Parietal lobe (tissue), 1 donor: ENCODE results near the gene MFGE8. TPM values are rescaled to one million over a fixed set of nuclear protein-coding genes. Genes with fewer than 3 reads are reported as not detected.

Experiments used
- total RNA-seq: library from RNA; depleted of rRNA; stranded (reverse); fragments of >200 nt; gene quantifications from one replicate; pipeline ENCODE4 v1.2.3, GENCODE V29; 2014

MFGE8 gene, protein sequence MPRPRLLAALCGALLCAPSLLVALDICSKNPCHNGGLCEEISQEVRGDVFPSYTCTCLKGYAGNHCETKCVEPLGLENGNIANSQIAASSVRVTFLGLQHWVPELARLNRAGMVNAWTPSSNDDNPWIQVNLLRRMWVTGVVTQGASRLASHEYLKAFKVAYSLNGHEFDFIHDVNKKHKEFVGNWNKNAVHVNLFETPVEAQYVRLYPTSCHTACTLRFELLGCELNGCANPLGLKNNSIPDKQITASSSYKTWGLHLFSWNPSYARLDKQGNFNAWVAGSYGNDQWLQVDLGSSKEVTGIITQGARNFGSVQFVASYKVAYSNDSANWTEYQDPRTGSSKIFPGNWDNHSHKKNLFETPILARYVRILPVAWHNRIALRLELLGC
- total RNA-seq, result 38.5 TPM

DNA sequence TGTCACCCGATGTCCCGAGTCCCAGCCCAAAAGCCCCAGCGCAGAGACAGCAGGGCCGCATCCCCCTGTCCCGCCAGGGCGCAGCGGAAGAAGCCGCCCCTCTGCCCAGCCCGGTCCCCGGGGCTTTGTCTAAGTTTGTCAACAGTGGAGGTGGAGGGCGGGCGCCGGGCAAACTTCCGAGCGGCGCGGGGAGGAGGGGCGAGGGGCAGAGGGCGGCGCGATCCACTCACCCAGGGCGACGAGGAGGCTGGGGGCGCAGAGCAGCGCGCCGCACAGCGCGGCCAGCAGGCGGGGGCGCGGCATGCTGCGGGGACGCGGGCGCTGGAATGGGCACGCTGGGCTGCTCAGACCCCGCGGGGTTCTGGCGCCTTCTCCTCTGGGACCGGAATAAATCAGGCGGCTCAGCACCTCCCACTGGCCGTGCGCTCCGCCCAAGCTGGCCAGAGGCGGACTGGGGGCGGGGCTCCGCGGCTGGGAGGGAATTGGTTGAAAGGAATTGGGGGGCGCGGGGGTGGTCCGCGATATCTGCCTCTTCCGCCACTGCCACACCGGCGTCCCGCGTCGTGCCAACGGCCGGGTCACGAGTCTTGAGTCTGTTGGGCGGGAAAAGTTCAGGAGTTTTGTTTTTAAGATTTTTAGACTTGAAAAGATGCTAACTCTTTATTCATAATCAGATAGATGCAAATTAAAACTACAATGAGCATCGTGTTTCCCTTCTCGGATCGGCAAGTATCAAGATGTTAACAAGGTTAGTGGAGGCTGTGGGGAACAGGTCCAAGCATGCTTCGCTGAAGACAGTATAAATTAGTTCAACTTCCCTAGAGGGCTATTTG lies at the start of gene MFGE8:
Gene MFGE8, minus strand, starts transcription at position 363 of the 833 bp plus-strand sequence. Its CDS starts 60 bp downstream, at position 303.

DNA sequence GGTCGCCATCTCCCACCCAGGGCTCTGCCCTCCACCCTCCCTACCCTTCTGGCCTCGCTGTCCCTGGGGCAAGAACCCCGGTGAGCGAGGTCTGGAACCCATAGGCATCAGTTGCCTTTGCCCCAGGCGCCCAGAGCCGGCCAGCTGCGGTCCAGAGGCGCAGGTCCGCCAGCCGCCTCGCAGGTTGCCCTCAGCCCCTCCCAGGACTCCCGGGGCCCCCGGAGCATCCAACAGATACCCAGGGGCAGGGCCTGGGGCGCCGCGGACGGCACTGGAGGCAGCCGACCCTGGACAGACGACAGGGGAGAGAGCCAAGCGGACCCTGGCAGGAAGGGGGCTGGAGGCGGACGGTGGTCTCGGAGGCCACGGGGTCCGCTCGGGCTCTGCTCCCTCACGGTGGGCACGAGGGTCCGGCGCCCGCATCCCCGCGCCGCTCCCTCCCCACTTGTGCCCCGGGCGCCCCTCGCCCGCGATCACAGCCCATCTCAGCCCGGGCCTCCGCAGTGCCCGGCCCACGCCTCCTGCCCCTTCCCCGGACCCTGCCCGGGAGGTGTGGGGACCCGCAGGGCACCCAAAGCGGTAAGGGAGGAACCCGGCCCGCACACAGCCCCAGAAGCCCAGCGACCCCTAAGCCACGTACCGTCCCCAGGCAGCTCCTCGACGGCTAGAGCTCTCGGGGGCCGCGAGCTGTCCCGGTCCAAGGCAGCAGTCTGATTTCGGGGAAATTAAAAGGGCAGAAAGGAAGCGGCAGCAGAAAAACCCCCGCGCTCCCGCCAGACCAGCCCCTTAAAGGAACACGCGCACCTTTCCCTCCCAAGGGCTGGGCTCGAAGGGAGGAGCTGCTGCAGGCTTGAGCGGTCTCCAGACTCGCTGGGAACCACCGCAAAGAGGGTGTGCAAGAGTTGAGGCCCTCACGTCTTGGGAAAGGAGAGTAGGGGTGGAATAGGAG lies 18.1 kb downstream of the MFGE8 start, which contains the start of gene HAPLN3:
Gene HAPLN3, minus strand, starts transcription at position 726 of the 949 bp plus-strand sequence. CDS start 8,246 bp downstream, outside the sequence.

Other genes with a start within 250 kb of the MFGE8 start
- 0.31 TPM for gene ACAN, start 109.9 kb downstream of the MFGE8 start, total RNA-seq
- 5.0 TPM for gene HAPLN3, start 17.8 kb downstream of the MFGE8 start, total RNA-seq
- gene ABHD2, start 175.1 kb upstream of the MFGE8 start, total RNA-seq, result 90.1 TPM